HS-5 (cell line): ENCODE measurements around the gene KDM3B.
"Not testable (repeated sequence)": the region's sequence is repeated elsewhere in the genome, so short reads cannot be mapped to it uniquely, and the experiment has no call there.

Experiments used
- DNase-seq: peaks from one replicate; pipeline ENCODE4 v3.0.0-alpha.2; 2012; ENCODE audit warnings: low read depth

Gene KDM3B

DNA sequence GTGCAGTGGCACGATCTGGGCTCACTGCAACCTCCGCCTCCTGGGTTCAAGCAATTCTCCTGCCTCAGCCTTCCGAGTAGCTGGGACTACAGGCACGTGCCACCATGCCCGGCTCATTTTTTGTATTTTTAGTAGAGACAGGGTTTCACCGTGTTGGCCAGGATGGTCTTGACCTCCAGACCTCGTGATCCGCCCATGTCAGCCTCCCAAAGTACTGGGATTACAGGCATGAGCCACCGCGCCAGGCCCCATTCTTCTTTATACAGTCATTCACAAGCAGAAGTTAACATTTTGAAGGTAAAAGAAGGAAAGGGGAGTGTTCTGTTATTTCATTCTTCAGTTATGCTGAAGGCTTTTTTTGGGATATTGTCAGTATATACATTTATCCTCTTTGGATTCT lies 37.4 kb downstream of the KDM3B start:
- not testable (repeated sequence) for DNase-seq

DNA sequence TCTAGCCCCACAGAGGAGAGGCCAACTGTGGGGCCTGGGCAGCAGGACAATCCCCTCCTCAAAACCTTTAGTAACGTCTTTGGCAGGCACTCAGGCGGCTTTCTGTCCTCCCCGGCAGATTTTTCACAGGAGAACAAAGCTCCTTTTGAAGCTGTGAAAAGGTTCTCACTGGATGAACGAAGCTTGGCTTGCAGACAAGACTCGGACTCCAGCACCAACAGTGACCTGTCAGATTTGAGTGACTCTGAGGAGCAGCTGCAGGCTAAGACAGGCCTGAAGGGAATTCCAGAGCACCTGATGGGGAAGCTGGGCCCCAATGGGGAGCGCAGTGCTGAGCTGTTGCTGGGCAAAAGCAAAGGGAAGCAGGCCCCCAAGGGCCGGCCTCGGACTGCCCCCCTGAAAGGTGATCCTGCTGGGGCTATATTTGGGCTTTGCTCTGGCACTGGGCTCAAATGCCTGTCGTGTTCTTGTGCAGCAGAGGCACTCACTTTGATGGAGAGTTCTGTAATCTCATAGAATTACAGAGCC lies 39.4 kb downstream of the KDM3B start:
- no peak for DNase-seq

DNA sequence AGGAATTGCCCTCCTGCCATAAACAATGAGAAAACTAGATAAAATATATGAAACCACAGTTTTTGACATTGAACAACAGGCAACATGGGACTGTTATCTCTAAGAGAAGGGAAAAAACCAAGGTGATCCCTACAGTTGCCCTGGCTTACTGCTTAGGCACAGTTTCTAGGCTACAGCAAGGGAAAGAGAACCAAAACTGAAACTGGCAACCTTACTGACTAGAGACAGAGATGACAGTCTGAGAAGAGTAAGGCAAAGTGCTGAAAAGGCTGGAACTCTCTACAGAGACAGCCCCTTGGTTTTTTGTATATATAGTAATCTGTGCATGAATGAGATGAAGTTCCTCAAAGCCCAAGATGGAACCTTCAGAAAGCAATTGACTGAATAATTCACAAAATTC lies 50.2 kb downstream of the KDM3B start:
- DNase-seq = no peak

DNA sequence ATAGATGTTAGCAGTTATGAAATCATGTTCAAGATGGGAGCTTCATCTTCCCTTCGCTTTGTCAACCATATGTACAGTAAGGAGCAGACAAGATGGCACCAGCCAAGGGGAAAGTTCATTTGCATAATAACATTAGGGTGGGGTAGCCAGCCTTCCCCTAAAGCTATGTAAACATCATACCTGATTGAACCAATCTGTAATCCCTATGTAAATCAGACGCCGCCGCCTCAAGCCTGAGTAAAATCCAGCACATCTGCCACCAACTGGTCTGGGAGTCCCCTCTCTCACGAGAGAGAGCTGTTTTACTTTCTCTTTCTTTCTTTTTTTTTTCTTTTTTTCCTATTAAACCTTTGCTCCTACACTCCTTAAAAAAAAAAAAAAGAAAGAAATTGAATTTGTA lies 55.5 kb downstream of the KDM3B start:
- DNase-seq = no peak

DNA sequence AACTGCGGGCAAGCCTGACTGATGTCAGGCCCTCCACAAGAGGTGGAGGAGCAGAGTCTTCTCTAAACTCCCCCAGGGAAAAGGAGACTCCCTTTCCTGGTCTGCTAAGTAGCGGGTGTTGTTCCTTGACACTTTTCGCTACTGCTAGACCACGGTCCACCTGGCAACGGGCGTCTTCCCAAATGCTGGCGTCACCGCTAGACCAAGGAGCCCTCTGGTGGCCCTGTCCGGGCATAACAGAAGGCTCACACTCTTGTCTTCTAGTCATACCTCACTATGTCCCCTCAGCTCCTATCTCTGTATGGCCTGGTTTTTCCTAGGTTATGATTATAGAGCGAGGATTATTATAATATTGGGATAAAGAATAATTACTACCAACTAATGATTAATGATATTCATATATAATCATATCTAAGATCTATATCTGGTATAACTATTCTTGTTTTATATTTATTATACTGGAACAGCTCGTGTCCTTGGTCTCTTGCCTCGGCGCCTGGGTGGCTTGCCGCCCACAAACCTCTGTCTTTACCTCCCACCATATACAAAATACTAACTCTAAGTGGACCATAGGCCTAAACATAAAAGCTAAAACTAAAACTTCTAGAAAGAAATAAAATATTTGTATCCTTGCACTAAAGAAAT lies 58.6 kb downstream of the KDM3B start:
- DNase-seq = peak; percentile 5

DNA sequence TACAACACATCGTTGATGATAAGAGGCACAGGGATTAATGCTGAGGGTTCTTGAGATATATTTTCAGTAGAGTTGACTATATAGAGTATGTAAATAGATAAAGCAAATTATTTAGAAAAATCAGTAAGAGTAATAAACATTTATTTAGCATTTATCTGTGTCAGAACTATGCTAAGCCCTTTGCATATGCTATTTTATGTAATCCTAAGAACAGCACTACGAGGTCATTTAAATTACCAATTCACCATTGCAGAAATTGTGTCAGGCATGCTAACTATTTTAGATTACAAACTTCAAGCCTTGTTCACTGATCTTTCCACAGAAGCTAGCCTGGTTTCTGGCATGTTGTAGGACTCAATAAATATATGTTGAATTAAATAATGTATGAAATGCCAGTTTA lies 66.0 kb downstream of the KDM3B start:
- DNase-seq = no peak

DNA sequence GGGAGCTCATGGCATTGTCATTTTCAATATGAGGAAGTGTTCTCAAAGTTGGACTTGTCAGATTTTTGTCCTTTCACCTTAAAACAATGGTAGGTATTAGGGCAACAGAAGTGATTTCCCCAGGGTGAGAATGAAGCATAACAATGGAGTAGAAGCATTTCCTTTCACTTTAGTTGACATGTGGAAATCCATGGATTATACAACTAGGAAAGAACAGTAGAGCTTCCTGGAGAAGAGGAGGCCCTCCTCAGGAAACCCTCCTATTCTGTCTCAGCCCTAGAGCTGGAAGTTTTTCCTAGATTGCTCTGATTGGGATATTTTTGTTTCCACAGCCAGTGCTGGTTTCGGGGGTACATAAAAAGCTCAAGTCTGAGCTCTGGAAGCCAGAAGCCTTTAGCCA lies 72.6 kb downstream of the KDM3B start:
- DNase-seq = no peak

DNA sequence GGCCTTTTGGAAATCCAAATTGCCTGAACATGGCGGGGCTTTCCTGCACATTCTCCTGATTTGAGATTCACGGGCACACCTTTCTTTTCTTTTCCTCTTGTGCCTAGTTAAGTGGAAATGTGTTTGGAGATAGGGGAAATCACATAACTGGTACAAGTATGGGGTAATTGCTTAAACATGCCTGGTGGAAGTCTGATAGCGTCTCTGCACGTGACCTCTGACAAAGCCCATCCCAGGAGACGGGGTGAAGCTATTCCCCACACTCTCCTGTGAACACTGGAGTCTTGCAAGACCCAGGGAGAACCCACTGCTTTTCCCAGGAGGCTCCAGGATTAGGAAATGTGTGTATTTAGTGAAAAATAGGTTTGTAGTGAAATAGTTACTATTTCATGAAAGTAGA lies 83.5 kb downstream of the KDM3B start:
- no peak for DNase-seq

DNA sequence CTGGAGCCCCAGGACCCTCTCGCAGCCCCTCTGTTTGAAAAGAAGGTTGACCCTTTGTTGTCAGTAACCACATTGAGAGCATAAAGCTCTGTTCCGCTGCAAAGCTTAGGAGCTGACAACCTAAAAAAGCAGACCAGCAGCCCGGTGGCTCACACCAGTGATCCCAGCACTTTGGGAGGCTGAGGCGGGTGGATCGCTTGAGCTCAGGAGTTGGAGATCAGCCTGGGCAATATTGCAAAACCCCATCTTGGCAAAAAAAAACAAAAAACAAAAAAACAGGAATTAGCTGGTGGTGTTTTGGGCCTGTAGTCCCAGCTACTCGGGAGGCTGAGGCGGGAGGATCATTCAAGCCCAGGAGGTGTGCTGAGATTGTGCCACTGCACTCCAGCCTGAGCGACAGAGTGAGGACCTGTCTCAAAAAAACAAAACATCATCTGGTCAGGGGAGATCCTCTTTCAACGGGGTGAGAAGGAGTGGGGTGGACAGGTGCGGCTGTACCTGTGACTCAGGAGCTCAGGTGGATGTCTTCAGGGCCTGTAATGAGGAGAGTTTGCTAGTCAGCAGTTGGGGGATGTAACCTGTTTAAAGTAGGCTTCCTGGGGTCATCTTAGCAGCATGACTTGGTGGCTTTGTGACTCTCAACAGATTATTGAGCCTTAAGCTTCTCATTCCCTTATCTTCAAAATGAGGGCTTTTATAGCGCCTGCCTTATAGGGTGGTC lies 85.7 kb downstream of the KDM3B start:
- DNase-seq = no peak

DNA sequence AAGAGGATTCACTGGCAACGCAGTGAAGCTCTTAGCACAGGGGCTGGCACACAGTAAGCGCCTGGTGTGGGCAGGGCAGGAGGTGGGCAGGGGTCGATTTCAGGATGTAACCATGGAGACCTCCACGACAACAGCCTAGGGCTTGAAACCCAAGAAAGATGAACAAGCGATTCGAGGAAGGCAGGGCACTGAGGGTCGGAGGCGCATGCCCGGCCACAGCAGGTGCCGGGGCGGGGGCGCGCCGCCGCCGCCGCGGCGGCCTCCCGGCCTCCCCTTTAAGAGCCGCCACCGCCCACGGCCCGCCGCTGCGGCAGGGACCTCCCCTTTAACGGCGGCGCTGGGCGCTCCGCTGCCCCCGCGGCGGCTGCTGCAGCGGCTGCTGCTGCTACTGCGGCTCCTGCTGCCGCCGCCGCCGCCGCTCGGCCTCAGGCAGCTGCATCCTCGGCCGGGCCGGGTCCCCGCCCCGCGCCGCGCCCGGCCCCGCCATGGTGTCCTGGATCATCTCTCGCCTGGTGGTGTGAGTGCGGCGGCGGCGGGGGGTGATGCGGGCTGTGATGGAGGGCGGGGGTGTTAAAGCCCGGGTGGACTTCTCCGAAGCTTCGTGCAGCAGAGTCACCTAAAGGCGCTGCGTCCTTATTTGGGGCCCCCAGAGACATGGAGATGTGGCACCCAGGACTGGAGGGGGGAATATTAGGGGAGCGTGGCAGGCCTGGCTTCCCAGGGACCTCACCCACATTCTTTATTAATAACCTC lies 86.4 kb downstream of the KDM3B start, which contains the start of gene REEP2:
REEP2 (plus strand) TSS at position 334 of the 753 bp plus-strand sequence; CDS start at position 486, 152 bp downstream.
- no peak for DNase-seq

DNA sequence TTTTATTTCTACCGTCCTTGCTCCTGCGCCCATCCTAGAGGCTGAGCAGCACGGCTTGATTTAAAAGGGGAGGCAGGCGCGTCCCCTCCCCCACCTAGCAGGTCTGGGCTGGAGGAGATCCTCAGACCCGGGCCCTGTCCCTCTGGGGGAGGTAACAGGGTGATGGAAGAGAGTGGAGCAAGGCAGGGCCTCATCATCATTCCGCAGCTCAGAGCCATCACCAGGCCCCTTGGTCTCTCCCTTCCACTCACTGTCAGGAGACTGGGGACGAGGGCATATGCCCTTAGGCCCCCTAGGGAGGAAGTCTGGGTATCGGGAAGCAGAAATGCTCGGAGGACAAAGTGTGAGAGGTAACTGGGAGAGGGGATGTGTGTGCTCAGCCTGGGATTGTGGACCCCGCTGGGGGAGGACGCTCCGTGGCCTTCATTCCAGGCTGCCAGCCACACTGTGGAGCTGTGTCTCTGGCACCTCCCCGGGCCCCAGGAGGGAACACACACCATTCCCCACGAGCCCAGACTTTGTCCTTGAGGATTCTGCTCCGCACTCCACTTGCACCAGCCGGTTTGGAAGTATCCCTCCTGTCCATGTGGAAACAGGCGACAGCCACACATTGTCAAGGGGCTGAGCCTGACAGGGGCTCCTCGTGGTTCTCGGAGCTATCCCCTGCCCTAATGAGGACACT lies 87.1 kb downstream of the KDM3B start:
- no peak for DNase-seq

DNA sequence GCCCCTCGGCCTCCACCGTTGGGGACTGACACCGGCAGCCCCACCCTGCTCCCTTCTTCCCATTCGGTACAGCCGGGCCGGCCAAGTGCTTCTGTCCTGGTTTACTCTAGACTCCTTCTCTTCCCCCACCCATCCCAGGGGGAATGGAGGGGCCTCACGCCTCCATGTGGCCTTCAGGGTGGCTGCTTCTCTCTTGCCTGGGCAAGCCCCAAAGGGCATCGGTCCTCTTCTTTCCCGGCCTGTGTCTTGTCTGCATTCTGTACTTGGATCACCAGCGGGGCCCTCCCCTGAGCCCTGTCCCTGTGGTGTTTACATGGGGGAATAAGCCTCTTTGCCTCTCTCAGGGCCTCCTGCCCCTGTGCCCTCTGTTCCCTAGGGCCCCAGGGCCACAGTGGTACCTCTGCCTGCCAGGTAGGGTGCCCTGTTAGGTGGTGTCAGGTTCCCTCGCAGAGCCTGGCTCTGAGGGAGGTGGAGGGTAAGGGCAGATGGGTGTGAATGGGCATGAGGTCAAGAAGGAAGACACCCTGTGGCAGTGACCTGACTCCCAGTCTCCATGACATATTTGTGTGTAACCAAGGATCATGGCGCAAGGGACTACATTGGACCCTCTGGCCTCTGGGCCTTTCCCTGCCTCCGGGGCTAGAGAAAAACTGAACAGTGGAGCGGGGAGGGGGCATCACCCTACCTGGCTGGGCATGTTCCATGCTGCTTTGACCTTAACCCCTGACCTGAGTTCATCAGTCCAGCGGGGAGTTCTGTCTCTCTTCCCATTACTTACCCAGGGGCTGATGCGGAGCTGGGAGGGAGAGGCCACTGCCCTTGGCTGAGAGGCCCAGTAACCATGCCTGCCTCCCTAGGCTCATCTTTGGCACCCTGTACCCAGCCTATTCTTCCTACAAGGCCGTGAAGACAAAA lies 87.9 kb downstream of the KDM3B start:
- no peak for DNase-seq

DNA sequence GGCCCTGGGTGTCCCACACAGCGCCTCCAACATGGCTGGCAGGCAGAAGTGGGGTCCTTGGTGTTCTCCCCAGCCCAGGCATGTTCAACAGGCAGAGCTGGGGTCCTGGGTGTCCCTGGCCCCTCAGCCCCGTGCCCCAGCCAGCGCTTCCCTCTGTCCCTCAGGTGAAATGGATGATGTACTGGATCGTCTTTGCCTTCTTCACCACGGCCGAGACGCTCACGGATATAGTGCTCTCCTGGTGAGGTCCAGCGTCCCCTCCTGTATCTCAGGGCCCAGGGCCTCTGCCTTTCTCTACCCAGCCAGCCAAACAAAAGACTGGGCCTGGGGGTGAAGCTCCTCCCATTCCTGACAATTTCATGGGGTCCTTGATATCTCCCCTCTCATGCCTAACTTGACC lies 88.7 kb downstream of the KDM3B start:
- DNase-seq = no peak

DNA sequence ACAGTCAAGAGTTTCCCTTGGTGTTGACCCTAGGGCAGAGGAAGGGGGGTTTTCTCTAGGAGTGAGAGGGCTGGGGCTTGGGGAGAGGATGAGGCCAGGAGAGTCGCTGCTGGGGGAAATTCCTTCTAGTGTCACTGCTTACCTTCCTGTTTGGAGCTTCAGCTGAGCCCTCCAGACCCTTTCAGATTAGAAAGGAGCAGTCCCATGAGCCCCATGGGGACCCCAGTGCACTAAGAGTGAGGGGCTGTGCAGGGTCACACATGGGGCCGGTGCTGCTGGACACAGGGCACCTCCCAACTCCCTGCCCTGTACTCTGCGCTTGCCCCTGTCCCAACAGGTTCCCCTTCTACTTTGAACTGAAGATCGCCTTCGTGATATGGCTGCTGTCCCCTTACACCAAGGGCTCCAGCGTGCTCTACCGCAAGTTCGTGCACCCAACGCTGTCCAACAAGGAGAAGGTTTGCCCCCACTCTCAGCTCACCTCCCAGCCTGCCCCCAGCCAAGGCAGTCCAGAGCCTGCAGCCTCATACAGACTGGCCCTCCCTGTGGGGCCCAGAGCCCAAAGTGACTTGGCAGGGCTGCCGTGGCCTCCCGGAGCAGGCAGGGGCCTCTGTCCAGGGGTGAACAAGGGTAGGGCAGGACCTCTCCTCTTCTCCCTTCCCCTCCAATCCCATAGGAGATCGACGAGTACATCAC lies 91.7 kb downstream of the KDM3B start:
- DNase-seq = no peak

DNA sequence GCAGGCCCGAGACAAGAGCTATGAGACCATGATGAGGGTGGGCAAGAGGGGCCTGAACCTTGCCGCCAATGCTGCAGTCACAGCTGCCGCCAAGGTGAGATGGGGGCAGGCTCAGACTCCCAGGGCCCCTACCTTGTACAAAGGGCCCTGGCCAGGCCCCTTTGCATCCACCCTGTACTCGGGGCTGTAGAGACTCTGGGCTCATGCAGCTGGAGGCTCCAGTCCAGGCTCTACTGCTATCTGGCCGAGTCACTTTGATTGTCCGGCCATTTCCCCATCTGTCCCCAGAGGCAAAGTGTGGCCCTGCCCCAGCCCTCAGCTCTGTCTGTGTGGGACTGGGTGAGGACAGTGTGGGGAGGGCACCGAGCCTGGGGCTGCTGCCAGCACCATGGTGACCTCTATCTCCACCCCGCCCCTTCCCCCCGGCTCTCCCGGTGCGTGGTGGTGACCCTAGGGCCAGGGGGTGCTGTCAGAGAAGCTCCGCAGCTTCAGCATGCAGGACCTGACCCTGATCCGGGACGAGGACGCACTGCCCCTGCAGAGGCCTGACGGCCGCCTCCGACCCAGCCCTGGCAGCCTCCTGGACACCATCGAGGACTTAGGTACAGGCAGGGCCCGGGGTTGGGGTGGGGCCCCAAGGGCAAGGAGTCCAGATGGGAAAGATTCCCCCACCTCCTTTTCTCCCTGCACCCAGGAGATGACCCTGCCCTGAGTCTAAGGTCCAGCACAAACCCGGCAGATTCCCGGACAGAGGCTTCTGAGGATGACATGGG lies 92.5 kb downstream of the KDM3B start:
- DNase-seq = no peak

DNA sequence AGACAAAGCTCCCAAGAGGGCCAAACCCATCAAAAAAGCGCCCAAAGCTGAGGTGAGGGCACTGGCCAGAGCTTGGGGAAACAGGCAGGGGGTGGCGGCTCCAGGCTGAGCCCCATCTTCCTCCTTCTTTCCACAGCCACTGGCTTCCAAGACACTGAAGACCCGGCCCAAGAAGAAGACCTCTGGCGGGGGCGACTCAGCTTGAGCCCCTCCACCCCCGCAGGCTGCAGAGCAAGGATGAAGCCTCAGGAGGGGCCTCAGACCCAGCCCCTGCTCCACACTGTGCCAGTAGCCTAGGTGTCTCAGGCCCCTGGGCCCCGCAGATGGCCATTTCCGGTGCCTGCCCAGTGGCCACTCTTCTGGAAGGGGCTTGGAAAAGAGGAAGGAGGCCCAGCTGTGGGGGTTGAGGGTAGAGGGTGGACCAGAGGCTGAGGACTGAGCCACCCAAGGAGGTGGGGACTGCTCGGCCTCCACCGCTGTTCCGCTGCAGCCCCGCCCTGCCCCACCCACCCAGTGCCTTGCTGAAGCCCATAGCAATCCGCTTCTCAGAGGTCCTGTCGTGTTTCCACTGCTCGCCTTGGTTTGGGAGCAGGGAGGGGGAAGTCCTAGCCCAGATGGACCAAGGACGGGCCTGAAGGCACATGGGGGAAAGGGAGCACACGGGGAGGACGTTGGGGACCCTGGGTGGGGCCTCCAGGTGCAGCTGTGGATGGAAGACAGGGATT lies 93.2 kb downstream of the KDM3B start:
- no peak for DNase-seq

DNA sequence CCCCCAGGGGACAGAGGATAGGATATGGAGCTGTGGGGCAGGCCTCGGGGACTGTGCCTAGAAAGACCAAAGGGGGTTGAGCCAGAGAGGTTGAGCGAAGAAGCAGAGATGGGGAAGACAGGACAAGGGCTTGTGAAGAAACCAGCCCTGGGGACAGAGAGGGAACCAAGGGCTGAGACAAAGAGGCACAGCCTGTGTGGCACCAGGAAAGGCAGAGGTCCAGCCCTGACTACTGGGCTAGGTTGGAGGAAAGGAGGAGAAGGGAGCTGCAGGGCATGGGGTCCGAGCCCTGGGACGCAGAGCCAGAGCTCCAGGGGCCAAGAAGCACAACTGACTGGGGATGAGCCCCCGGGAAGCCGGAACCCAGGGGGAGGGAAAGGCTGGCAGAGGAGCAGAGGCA lies 95.6 kb downstream of the KDM3B start:
- DNase-seq = no peak

DNA sequence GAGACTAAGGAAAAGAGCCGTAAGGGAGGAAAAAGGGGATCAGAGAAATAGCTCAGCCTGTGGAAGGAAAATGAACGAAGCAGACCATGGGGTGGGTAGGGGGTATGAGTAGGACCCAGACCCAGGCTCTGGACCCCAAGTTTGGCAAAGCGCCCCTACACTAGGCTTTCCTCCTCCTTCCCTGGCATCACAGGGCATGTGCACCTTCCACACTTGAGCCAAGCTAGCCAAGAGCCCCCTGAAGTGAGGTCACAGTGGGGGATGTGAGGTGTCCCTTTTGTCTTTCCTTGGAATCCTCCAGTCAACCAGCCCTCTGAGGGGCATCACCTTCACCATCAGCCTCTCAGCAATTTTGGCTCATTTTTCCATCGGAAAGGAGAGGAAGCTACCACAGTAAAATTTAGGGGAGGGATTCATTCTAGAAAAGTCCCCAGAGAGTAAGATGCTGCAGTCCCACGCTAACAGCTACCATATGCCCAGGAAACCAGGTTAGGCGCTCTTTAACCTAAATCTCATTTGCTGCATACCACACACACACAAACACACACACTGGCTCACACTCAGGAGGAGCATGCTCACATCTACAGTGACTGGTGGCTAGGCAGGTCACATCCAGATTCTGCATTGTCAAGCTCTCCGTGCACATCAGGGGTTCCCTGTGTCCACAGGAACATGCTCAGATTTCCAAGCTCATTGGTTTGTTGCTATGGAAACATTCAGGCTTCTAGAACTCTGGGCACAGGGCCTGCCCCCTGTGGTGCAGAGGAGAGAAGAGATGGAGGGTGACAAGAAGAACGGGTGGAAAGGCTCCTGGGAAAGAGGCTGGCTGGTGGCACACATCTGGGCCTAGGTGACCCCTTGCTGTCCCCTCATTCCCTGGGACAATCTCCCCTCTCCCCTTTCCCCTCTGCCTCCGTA lies 96.3 kb downstream of the KDM3B start:
- DNase-seq = no peak
